K562 (cell line): ENCODE results near the gene PLXNB3. TPM values are rescaled to one million over a fixed set of nuclear protein-coding genes. Genes with fewer than 3 reads are reported as not detected.

ENCODE experiments used
- CBX3 ChIP-seq, 2 experiments: IDR thresholded peaks; 1 replicate in 1 of 2; 2 replicates in 1 of 2; pipeline ENCODE4 v1.6.1; 2012; ENCODE audit warnings: inconsistent platforms in 2 of 2, low read length in 2 of 2, borderline replicate concordance in 1 of 2, control low read depth in 1 of 2
- HNRNPLL ChIP-seq: fragments of 200-400 bp; formaldehyde crosslinking; IDR thresholded peaks from 2 replicates; pipeline ENCODE4 v1.6.1; 2017; ENCODE audit warnings: low read length, low read depth, mild to moderate bottlenecking; ENCODE audit not compliant: poor library complexity, severe bottlenecking
- KAT2B ChIP-seq: IDR thresholded peaks from one replicate; pipeline ENCODE4 v1.6.1; 2012; ENCODE audit warnings: low read depth, mild to moderate bottlenecking, control low read depth, inconsistent platforms, low read length, moderate library complexity
- MAFG ChIP-seq: fragments of 450-650 bp; conservative IDR thresholded peaks from 2 replicates; pipeline ENCODE4 v1.6.1; 2016; ENCODE audit warnings: missing genetic modification characterization, missing compliant biosample characterization
- MAZ ChIP-seq, 2 experiments: fragments of 450-650 bp in 1 of 2; sonication (generic) in 1 of 2; formaldehyde crosslinking; IDR thresholded peaks in 1 of 2; conservative IDR thresholded peaks in 1 of 2; 2 replicates each; pipeline versions ENCODE4 v1.4.0 to v1.5.0; 2020; ENCODE audit warnings: mild to moderate bottlenecking in 1 of 2, missing genetic modification reagents in 1 of 2
- MCM2 ChIP-seq: fragments of 450-650 bp; IDR thresholded peaks from 2 replicates; pipeline ENCODE4 v1.6.1; 2017; ENCODE audit warnings: low read depth, mild to moderate bottlenecking
- ZBTB1 ChIP-seq: sonication (generic); formaldehyde crosslinking; IDR thresholded peaks from 2 replicates; pipeline ENCODE4 v1.8.1; 2023; ENCODE audit warnings: missing genetic modification reagents, low read depth, mild to moderate bottlenecking, borderline replicate concordance
- polyA plus RNA-seq, 8 experiments: library from polyadenylated mRNA; depleted of rRNA in 4 of 8; stranded (reverse) in 5 of 8; unstranded in 3 of 8; fragments of >200 nt; fragmentation: Nextera tagmentation in 2 of 8; fragmentation: Illumina TruSeq in 1 of 8; extraction: Ambion mirVana in 2 of 8; extraction: Trizol in 1 of 8; gene quantifications; 2 replicates each; pipeline versions ENCODE4 v1.2.1 to v1.2.3, GENCODE V29; 2011 to 2014; ENCODE audit warnings: inconsistent platforms in 1 of 8, missing spikeins in 1 of 8
- total RNA-seq, 7 experiments: library from RNA; depleted of rRNA in 6 of 7; stranded (reverse); fragments of >200 nt in 6 of 7; fragmentation: Illumina TruSeq in 2 of 7; extraction: Trizol in 2 of 7; gene quantifications; 2 replicates each; pipeline versions ENCODE4 v1.2.1 to v1.2.3, GENCODE V29; 2011 to 2021; ENCODE audit warnings: low replicate concordance in 1 of 7
- TF ChIP-seq, protein P1 (sequence below): fragments of 250-450 bp; sonication (Bioruptor Pico); IDR thresholded peaks from 2 replicates; pipeline ENCODE4 v1.8.0; 2022; ENCODE audit warnings: moderate library complexity, mild to moderate bottlenecking, inconsistent platforms
- TF ChIP-seq, protein P2 (sequence below), 2 experiments: fragments of 450-650 bp in 1 of 2; sonication (generic) in 1 of 2; formaldehyde crosslinking in 1 of 2; IDR thresholded peaks; 2 replicates each; pipeline versions ENCODE4 v1.7.1 to v1.9.0; 2016 to 2022; ENCODE audit warnings: inconsistent platforms in 1 of 2, mild to moderate bottlenecking in 1 of 2, missing genetic modification reagents in 1 of 2
- TF ChIP-seq, protein P3 (sequence below), 2 experiments: fragments of 150-350 bp in 1 of 2; IDR thresholded peaks; 2 replicates each; pipeline ENCODE4 v1.6.1; 2012 to 2016; ENCODE audit warnings: low read depth in 2 of 2, low read length in 2 of 2, mild to moderate bottlenecking in 1 of 2, moderate library complexity in 1 of 2

PLXNB3 gene
- total and polyA plus RNA-seq, 9 of the 15 experiments (the other 6 are each of a cell fraction or from before 2014, with no cell fraction given), result 0.22 to 2.0 (median 1.4) TPM; not detected in 2

DNA sequence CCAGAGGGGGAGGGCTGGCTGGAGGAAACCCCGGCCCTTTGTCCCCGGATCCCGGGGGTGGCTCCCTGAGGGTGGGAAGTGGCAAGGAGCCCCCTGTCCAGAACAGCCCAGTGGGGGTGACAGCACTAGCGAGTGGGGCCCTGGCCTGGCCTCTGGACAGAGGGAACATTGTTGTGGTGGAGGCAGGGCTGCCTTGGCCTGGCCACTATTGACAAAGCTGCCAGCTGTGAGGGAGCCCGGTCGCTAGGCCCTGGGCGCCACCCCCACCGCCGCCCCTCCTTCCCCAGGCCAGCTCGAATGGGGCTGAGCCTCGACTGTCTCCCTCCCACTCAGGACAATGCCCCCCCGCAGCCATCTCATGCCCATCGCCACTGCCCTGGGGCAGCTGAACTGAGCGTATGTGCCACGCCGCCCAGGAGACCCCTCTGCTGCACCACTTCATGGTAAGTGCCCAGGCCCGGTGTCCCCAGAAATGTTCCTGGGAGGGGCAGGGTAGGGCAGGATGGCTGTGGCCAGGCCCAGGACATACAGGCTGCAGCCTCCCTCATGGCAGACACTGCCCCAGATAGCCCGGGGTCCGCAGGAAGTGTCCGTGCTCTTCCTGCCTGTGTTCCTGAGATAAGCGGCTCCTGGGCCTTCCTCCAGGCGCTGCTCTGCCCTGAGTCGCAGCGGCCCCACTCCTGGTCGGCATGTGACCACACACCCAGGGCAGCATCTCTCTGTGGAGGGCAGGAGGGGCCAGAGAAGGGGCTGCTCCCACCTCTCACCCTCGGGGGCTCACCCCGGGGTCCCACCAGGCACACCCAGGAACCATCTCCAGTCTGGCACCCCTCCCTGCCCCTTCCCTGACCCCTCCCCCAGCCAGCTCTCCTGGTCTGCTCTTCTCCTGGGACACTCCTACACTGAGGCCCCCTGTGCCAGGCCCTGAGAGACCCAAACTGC is 1.4 kb downstream of the PLXNB3 start (continued):
- TF ChIP-seq MAFG (tag) (no peak), KAT2B (no peak), ZBTB1 (CRISPR knock-in tag) (no peak), MAZ (CRISPR knock-in tag; conservative IDR thresholded peaks at IDR 0.05 in 1 of 2, IDR thresholded peaks at IDR 0.05 in 1 of 2) (peak in 1 of 2 experiments; percentile 44; a peak in 3 of 4 replicates), HNRNPLL (no peak), CBX3 (IDR thresholded peaks at IDR 0.05; ENCODE audit: borderline replicate concordance in 1 of 2, low read length in 2 of 2) (peak in 1 of 2 experiments; percentile 63; a peak in 1 of 3 replicates), MCM2 (no peak)
- TF ChIP-seq, protein P1, sequence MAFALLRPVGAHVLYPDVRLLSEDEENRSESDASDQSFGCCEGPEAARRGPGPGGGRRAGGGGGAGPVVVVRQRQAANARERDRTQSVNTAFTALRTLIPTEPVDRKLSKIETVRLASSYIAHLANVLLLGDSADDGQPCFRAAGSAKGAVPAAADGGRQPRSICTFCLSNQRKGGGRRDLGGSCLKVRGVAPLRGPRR (CRISPR knock-in tag), result no peak
- TF ChIP-seq, protein P2, sequence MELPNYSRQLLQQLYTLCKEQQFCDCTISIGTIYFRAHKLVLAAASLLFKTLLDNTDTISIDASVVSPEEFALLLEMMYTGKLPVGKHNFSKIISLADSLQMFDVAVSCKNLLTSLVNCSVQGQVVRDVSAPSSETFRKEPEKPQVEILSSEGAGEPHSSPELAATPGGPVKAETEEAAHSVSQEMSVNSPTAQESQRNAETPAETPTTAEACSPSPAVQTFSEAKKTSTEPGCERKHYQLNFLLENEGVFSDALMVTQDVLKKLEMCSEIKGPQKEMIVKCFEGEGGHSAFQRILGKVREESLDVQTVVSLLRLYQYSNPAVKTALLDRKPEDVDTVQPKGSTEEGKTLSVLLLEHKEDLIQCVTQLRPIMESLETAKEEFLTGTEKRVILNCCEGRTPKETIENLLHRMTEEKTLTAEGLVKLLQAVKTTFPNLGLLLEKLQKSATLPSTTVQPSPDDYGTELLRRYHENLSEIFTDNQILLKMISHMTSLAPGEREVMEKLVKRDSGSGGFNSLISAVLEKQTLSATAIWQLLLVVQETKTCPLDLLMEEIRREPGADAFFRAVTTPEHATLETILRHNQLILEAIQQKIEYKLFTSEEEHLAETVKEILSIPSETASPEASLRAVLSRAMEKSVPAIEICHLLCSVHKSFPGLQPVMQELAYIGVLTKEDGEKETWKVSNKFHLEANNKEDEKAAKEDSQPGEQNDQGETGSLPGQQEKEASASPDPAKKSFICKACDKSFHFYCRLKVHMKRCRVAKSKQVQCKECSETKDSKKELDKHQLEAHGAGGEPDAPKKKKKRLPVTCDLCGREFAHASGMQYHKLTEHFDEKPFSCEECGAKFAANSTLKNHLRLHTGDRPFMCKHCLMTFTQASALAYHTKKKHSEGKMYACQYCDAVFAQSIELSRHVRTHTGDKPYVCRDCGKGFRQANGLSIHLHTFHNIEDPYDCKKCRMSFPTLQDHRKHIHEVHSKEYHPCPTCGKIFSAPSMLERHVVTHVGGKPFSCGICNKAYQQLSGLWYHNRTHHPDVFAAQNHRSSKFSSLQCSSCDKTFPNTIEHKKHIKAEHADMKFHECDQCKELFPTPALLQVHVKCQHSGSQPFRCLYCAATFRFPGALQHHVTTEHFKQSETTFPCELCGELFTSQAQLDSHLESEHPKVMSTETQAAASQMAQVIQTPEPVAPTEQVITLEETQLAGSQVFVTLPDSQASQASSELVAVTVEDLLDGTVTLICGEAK (IDR thresholded peaks at IDR 0.05), result peak; percentile 91
- TF ChIP-seq, protein P2 (CRISPR knock-in tag; IDR thresholded peaks at IDR 0.05), result no peak
- TF ChIP-seq, protein P3, sequence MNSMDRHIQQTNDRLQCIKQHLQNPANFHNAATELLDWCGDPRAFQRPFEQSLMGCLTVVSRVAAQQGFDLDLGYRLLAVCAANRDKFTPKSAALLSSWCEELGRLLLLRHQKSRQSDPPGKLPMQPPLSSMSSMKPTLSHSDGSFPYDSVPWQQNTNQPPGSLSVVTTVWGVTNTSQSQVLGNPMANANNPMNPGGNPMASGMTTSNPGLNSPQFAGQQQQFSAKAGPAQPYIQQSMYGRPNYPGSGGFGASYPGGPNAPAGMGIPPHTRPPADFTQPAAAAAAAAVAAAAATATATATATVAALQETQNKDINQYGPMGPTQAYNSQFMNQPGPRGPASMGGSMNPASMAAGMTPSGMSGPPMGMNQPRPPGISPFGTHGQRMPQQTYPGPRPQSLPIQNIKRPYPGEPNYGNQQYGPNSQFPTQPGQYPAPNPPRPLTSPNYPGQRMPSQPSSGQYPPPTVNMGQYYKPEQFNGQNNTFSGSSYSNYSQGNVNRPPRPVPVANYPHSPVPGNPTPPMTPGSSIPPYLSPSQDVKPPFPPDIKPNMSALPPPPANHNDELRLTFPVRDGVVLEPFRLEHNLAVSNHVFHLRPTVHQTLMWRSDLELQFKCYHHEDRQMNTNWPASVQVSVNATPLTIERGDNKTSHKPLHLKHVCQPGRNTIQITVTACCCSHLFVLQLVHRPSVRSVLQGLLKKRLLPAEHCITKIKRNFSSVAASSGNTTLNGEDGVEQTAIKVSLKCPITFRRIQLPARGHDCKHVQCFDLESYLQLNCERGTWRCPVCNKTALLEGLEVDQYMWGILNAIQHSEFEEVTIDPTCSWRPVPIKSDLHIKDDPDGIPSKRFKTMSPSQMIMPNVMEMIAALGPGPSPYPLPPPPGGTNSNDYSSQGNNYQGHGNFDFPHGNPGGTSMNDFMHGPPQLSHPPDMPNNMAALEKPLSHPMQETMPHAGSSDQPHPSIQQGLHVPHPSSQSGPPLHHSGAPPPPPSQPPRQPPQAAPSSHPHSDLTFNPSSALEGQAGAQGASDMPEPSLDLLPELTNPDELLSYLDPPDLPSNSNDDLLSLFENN (IDR thresholded peaks at IDR 0.05; ENCODE audit: low read depth in 2 of 2, low read length in 2 of 2), result peak in 1 of 2 experiments; percentile 80; a peak in 2 of 4 replicates
